ENCODE results near the gene ZNF581.

- TF ChIP-seq CTCF (IDR thresholded peaks at IDR 0.05) (no peak), MXI1 (IDR thresholded peaks at IDR 0.05; ENCODE audit: low read depth, low read length) (no peak), EZH2phosphoT487 (IDR thresholded peaks at IDR 0.05; ENCODE audit: borderline replicate concordance, low read depth) (no peak), EP300 (IDR thresholded peaks at IDR 0.05; ENCODE audit: borderline replicate concordance in 1 of 2, low read depth in 1 of 2, low read length in 1 of 2) (no peak), POLR2AphosphoS5 (IDR thresholded peaks at IDR 0.05; ENCODE audit: low read depth, low read length) (no peak), RCOR1 (IDR thresholded peaks at IDR 0.05; ENCODE audit: low read length) (no peak), TAF1 (IDR thresholded peaks at IDR 0.05; ENCODE audit: borderline replicate concordance, low read depth, low read length) (no peak), SIN3A (IDR thresholded peaks at IDR 0.05; ENCODE audit: borderline replicate concordance, low read depth, low read length) (no peak), RAD21 (IDR thresholded peaks at IDR 0.05; ENCODE audit: low read length) (no peak), REST (IDR thresholded peaks at IDR 0.05; ENCODE audit: low read depth, low read length) (no peak), GABPA (IDR thresholded peaks at IDR 0.05; ENCODE audit: low read depth) (no peak), CHD2 (IDR thresholded peaks at IDR 0.05; ENCODE audit: low read length, partially characterized antibody) (no peak), ELF1 (IDR thresholded peaks at IDR 0.05) (no peak)
These were observed 24.5 kb downstream of the ZNF581 start for GRCh38 chr19:55667958-55668357.

Data from SK-N-SH (cell line).